Subcutaneous abdominal adipose tissue (tissue), 5 donors: Measurements from ENCODE around the gene CUX1.

Source experiments
- H3K27ac ChIP-seq: one replicate; pipeline ENCODE4 v1.7.0; 2013; ENCODE audit warnings: low read depth, mild to moderate bottlenecking, inconsistent platforms, low read length, moderate library complexity
- H3K27me3 ChIP-seq, 5 donors: one replicate each; pipeline ENCODE4 v1.7.0; 2013; ENCODE audit warnings: low read length in 5 of 5, inconsistent platforms in 1 of 5; ENCODE audit not compliant: control insufficient read depth in 5 of 5, insufficient read depth in 4 of 5
- H3K36me3 ChIP-seq, 5 donors: one replicate each; pipeline ENCODE4 v1.7.0; 2013; ENCODE audit warnings: low read length in 5 of 5; ENCODE audit not compliant: control insufficient read depth in 5 of 5, insufficient read depth in 5 of 5
- H3K4me1 ChIP-seq, 5 donors: one replicate each; pipeline ENCODE4 v1.7.0; 2013; ENCODE audit warnings: low read length in 5 of 5, mild to moderate bottlenecking in 3 of 5, moderate library complexity in 1 of 5; ENCODE audit not compliant: control insufficient read depth in 5 of 5, insufficient read depth in 5 of 5
- H3K4me3 ChIP-seq, 5 donors: one replicate each; pipeline ENCODE4 v1.7.0; 2013; ENCODE audit warnings: low read length in 5 of 5, low read depth in 1 of 5
- H3K9ac ChIP-seq, 5 donors: one replicate each; pipeline ENCODE4 v1.7.0; 2013; ENCODE audit warnings: low read length in 5 of 5, mild to moderate bottlenecking in 4 of 5, moderate library complexity in 3 of 5
- H3K9me3 ChIP-seq, 5 donors: one replicate each; pipeline ENCODE4 v1.7.0; 2013; ENCODE audit warnings: low read length in 5 of 5; ENCODE audit not compliant: control insufficient read depth in 5 of 5
- donor health status: healthy.
- donor health status: healthy.
- donor health status: healthy.
- donor health status: healthy.
- donor health status: healthy.

The CUX1 gene

GRCh38 chr7:102155821-102156441, 338.5 kb downstream of the CUX1 start:
- H3K27ac ChIP-seq, result no peak overlapping the region

GRCh38 chr7:102156867-102157266, 339.4 kb downstream of the CUX1 start:
- H3K27ac ChIP-seq, result no peak overlapping the region
- H3K4me3 ChIP-seq, result no peak overlapping the region
- H3K36me3 ChIP-seq, result peaks cover 0 to 25% (median 7%) of the 10 kb centered on the region in 5 donors
- H3K27me3 ChIP-seq, result no peaks in the 10 kb centered on the region
- H3K9ac ChIP-seq, result no peak overlapping the region
- no peaks in the 10 kb centered on the region for H3K4me1 ChIP-seq
- H3K9me3 ChIP-seq, result peaks cover 0 to 2% (median 0%) of the 10 kb centered on the region in 5 donors

More at GRCh38 chr7:102155821-102156441, 338.5 kb downstream of the CUX1 start:
- no peak overlapping the region for H3K9ac ChIP-seq
- H3K4me1 ChIP-seq, result no peaks in the 10 kb centered on the region
- peaks cover 0 to 25% (median 7%) of the 10 kb centered on the region in 5 donors for H3K36me3 ChIP-seq
- H3K9me3 ChIP-seq, result peaks cover 0 to 2% (median 0%) of the 10 kb centered on the region in 5 donors
- no peaks in the 10 kb centered on the region for H3K27me3 ChIP-seq
- no peak overlapping the region for H3K4me3 ChIP-seq

- H3K27me3 ChIP-seq, result no peaks in the 10 kb centered on the region
- H3K4me1 ChIP-seq, result peaks cover 2 to 15% (median 10%) of the 10 kb centered on the region in 5 donors
- no peaks in the 10 kb centered on the region for H3K9me3 ChIP-seq
- H3K9ac ChIP-seq, result no peak overlapping the region
- no peak overlapping the region for H3K27ac ChIP-seq
- no peak overlapping the region for H3K4me3 ChIP-seq
- peaks cover 0 to 31% (median 10%) of the 10 kb centered on the region in 5 donors for H3K36me3 ChIP-seq
These were observed 347.7 kb downstream of the CUX1 start for GRCh38 chr7:102165136-102165535.

- Histone ChIP-seq H3K4me1 (peaks cover 2 to 15% (median 13%) of the 10 kb centered on the region in 5 donors), H3K36me3 (peaks cover 0 to 39% (median 15%) of the 10 kb centered on the region in 5 donors), H3K4me3 (no peak overlapping the region), H3K27ac (no peak overlapping the region), H3K27me3 (no peaks in the 10 kb centered on the region), H3K9me3 (no peaks in the 10 kb centered on the region), H3K9ac (no peak overlapping the region)
These were observed 349.8 kb downstream of the CUX1 start for GRCh38 chr7:102167254-102167653.

- H3K9me3 ChIP-seq, result no peaks in the 10 kb centered on the region
- peak overlapping the region in 2 of 5 donors; percentile 1 to 32 for H3K4me3 ChIP-seq
- H3K27ac ChIP-seq, result peak overlapping the region; percentile 45
- peaks cover 0 to 38% (median 8%) of the 10 kb centered on the region in 5 donors for H3K36me3 ChIP-seq
- peaks cover 2 to 15% (median 13%) of the 10 kb centered on the region in 5 donors for H3K4me1 ChIP-seq
- peak overlapping the region in 4 of 5 donors; percentile 28 to 39 (median 31) for H3K9ac ChIP-seq
- no peaks in the 10 kb centered on the region for H3K27me3 ChIP-seq
These were observed 352.4 kb downstream of the CUX1 start for GRCh38 chr7:102169651-102170392.

- peak overlapping the region in 2 of 5 donors; percentile 1 to 17 for H3K4me3 ChIP-seq
- no peaks in the 10 kb centered on the region for H3K9me3 ChIP-seq
- H3K4me1 ChIP-seq, result peaks cover 2 to 15% (median 13%) of the 10 kb centered on the region in 5 donors
- H3K9ac ChIP-seq, result peak overlapping the region in 2 of 5 donors; percentile 32 to 39
- H3K27ac ChIP-seq, result peak overlapping the region; percentile 45
- no peaks in the 10 kb centered on the region for H3K27me3 ChIP-seq
- peaks cover 0 to 40% (median 13%) of the 10 kb centered on the region in 5 donors for H3K36me3 ChIP-seq
These were observed 353.1 kb downstream of the CUX1 start for GRCh38 chr7:102170393-102170970.

GRCh38 chr7:102173669-102174068, 356.2 kb downstream of the CUX1 start:
- Histone ChIP-seq H3K27ac (no peak overlapping the region), H3K4me3 (no peak overlapping the region), H3K9me3 (no peaks in the 10 kb centered on the region), H3K36me3 (peaks cover 0 to 39% (median 17%) of the 10 kb centered on the region in 5 donors), H3K4me1 (peaks cover 2 to 15% (median 11%) of the 10 kb centered on the region in 5 donors), H3K27me3 (no peaks in the 10 kb centered on the region), H3K9ac (no peak overlapping the region)

GRCh38 chr7:102175423-102176170, 358.2 kb downstream of the CUX1 start:
- no peak overlapping the region for H3K9ac ChIP-seq
- peaks cover 0 to 1% (median 0%) of the 10 kb centered on the region in 5 donors for H3K4me1 ChIP-seq
- peaks cover 0 to 53% (median 26%) of the 10 kb centered on the region in 5 donors for H3K36me3 ChIP-seq
- no peaks in the 10 kb centered on the region for H3K9me3 ChIP-seq
- H3K27me3 ChIP-seq, result no peaks in the 10 kb centered on the region
- no peak overlapping the region for H3K4me3 ChIP-seq
- no peak overlapping the region for H3K27ac ChIP-seq

- Histone ChIP-seq H3K9me3 (no peaks in the 10 kb centered on the region), H3K9ac (no peak overlapping the region), H3K27ac (no peak overlapping the region), H3K4me1 (no peaks in the 10 kb centered on the region), H3K36me3 (peaks cover 5 to 50% (median 24%) of the 10 kb centered on the region in 5 donors), H3K27me3 (no peaks in the 10 kb centered on the region), H3K4me3 (no peak overlapping the region)
These were observed 361.0 kb downstream of the CUX1 start for GRCh38 chr7:102178410-102178809.
